Endothelial cell of umbilical vein (primary cell): ENCODE results near the gene DSG4. TPM values are rescaled to one million over a fixed set of nuclear protein-coding genes. Genes with fewer than 3 reads are reported as not detected.

Experiments used
- BruUV-seq: library from RNA; stranded (reverse); fragments of 400-500 nt; replicated peaks from 2 replicates; lab custom pipeline; 2021; lab: Mats Ljungman, UMichigan
- CTCF ChIA-PET: fragments of 300-600, 350-600 bp; sonication (Branson Sonifier 250); formaldehyde crosslinking; loops from one replicate; lab custom pipeline; 2021; ENCODE audit warnings: antibody characterized with exemption, inconsistent platforms; lab: Charles Lee
- POLR2A ChIA-PET: fragments of 300-600, 350-600 bp; sonication (Branson Sonifier 250); formaldehyde crosslinking; loops from one replicate; lab custom pipeline; 2021; ENCODE audit warnings: antibody characterized with exemption, inconsistent platforms; lab: Charles Lee
- DNase-seq: peaks from one replicate; pipeline ENCODE4 v3.0.0-alpha.2; 2011; ENCODE audit warnings: low read depth, low spot score
- FAIRE-seq: peaks from 2 replicates; lab custom pipeline; 2011; peaks lifted over from hg19 to GRCh38; lab: Jason Lieb, UNC
- H2AFZ ChIP-seq: 2 replicates; pipeline ENCODE4 v1.6.0; 2012; ENCODE audit warnings: low read depth, low read length, control low read depth, inconsistent platforms
- H3K27ac ChIP-seq: 2 replicates; pipeline ENCODE4 v1.5.1; 2011; ENCODE audit warnings: low read depth, mild to moderate bottlenecking, control low read depth, low read length, moderate library complexity; ENCODE audit not compliant: insufficient read depth
- H3K27me3 ChIP-seq, 2 experiments: 2 replicates each; pipeline versions ENCODE4 v1.6.0 to v1.6.1; 2011; ENCODE audit warnings: low read length in 2 of 2, mixed read lengths in 1 of 2; ENCODE audit not compliant: control insufficient read depth in 2 of 2, insufficient read depth in 2 of 2
- H3K36me3 ChIP-seq, 2 experiments: 2 replicates in 1 of 2; 3 replicates in 1 of 2; pipeline ENCODE4 v1.5.1; 2011; ENCODE audit warnings: low read length in 2 of 2, mild to moderate bottlenecking in 1 of 2, moderate library complexity in 1 of 2; ENCODE audit not compliant: control insufficient read depth in 2 of 2, insufficient read depth in 2 of 2; ENCODE audit errors: extremely low read depth in 1 of 2
- H3K4me1 ChIP-seq: 3 replicates; pipeline ENCODE4 v1.5.1; 2011; ENCODE audit warnings: mild to moderate bottlenecking, low read length; ENCODE audit not compliant: control insufficient read depth, insufficient read depth; ENCODE audit errors: extremely low read depth
- H3K4me2 ChIP-seq: 2 replicates; pipeline ENCODE4 v1.6.1; 2011; ENCODE audit warnings: low read length, control low read depth, mixed read lengths; ENCODE audit not compliant: insufficient read depth
- H3K4me3 ChIP-seq, 3 experiments: fragments of 200-600 bp in 1 of 3; sonication (generic), shearing (Covaris generic) in 1 of 3; replicated peaks in 1 of 3; 2 replicates each; pipeline ENCODE4 v1.5.1; 2011 to 2016; ENCODE audit warnings: control low read depth in 3 of 3, low read length in 3 of 3, mild to moderate bottlenecking in 2 of 3, inconsistent platforms in 1 of 3, low read depth in 1 of 3, moderate library complexity in 1 of 3; ENCODE audit not compliant: insufficient read depth in 1 of 3
- H3K79me2 ChIP-seq: 2 replicates; pipeline ENCODE4 v1.6.0; 2012; ENCODE audit warnings: low read length, inconsistent platforms; ENCODE audit not compliant: control insufficient read depth, insufficient read depth
- H3K9ac ChIP-seq: replicated peaks from 2 replicates; pipeline ENCODE3; 2011; ENCODE audit warnings: low read length, control low read depth; ENCODE audit not compliant: insufficient read depth; ENCODE audit errors: extremely low read depth
- H3K9me1 ChIP-seq: replicated peaks from 3 replicates; pipeline ENCODE4 v1.6.0; 2011; ENCODE audit warnings: mild to moderate bottlenecking, low read length; ENCODE audit not compliant: control insufficient read depth, insufficient read depth; ENCODE audit errors: extremely low read depth
- H3K9me3 ChIP-seq: replicated peaks from 2 replicates; pipeline ENCODE4 v1.5.1; 2012; ENCODE audit warnings: low read length, inconsistent platforms; ENCODE audit not compliant: control insufficient read depth, insufficient read depth
- H4K20me1 ChIP-seq: replicated peaks from 2 replicates; pipeline ENCODE3; 2011; ENCODE audit warnings: mild to moderate bottlenecking, low read length; ENCODE audit not compliant: control insufficient read depth, insufficient read depth; ENCODE audit errors: extremely low read depth
- EZH2 ChIP-seq: IDR thresholded peaks from 2 replicates; pipeline ENCODE4 v1.6.1; 2012; ENCODE audit warnings: borderline replicate concordance, low read depth, mild to moderate bottlenecking, moderate library complexity, low read length, inconsistent platforms; ENCODE audit not compliant: severe bottlenecking
- FOS ChIP-seq: IDR thresholded peaks from 2 replicates; pipeline ENCODE4 v1.6.1; 2011; ENCODE audit warnings: mild to moderate bottlenecking, low read length, moderate library complexity, borderline replicate concordance; ENCODE audit not compliant: insufficient read depth
- GATA2 ChIP-seq: IDR thresholded peaks from 2 replicates; pipeline ENCODE4 v1.7.0; 2011; ENCODE audit warnings: low read depth, mild to moderate bottlenecking, moderate library complexity, mixed read lengths, low read length; ENCODE audit not compliant: insufficient read length, insufficient read depth
- JUN ChIP-seq: IDR thresholded peaks from 2 replicates; pipeline ENCODE4 v1.6.1; 2011; ENCODE audit warnings: borderline replicate concordance, low read depth; ENCODE audit not compliant: insufficient read length, insufficient read depth
- MYC ChIP-seq: IDR thresholded peaks from one replicate; pipeline ENCODE4 v1.6.1; 2011; ENCODE audit warnings: mild to moderate bottlenecking, low read depth, low read length
- dilution Hi-C: fragments of 300-500 bp; cut with MboI; formaldehyde crosslinking; loops from one replicate; pipeline ENCODE4 v1.15.0; 2019; ENCODE audit warnings: low sequenced_read_pairs; ENCODE audit not compliant: extremely low pct_ligation_motif_present
- intact Hi-C: fragments of 100-400 bp; cut with micrococcal nuclease; formaldehyde crosslinking; loops from one replicate; pipeline ENCODE4 v1.10.0; 2022
- polyA plus RNA-seq, 4 experiments: library from polyadenylated mRNA; depleted of rRNA in 3 of 4; stranded (reverse) in 3 of 4; unstranded in 1 of 4; fragments of >200 nt; gene quantifications; 2 replicates each; pipeline versions ENCODE4 v1.2.1 to v1.2.3, GENCODE V29; 2011 to 2012; ENCODE audit warnings: missing spikeins in 1 of 4
- total RNA-seq: library from RNA; stranded (reverse); gene quantifications from 2 replicates; pipeline ENCODE4 v1.2.3, GENCODE V29; 2021
- TF ChIP-seq, protein P1 (sequence below), 2 donors: IDR thresholded peaks; 1 replicate in 1 of 2; 2 replicates in 1 of 2; pipeline ENCODE4 v1.5.1; 2011; ENCODE audit warnings: low read length in 2 of 2, mild to moderate bottlenecking in 2 of 2, moderate library complexity in 2 of 2, control low read depth in 1 of 2, inconsistent platforms in 1 of 2, low read depth in 1 of 2; ENCODE audit not compliant: insufficient read depth in 1 of 2; ENCODE audit errors: extremely low read depth in 1 of 2

The DSG4 gene
- total and polyA plus RNA-seq, 2 donors (not counting 3 experiments of a cell fraction or from before 2014, with no cell fraction given) = not detected

DNA sequence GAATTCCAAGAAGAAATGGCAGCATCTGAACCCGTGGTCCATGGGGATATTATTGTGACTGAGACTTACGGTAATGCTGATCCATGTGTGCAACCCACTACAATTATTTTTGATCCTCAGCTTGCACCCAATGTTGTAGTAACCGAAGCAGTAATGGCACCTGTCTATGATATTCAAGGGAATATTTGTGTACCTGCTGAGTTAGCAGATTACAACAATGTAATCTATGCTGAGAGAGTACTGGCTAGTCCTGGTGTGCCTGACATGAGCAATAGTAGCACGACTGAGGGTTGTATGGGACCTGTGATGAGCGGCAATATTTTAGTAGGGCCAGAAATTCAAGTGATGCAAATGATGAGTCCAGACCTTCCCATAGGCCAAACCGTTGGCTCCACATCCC, 36.6 kb downstream of the DSG4 start:
- H3K27me3 ChIP-seq = no peaks in the 10 kb centered on the region
- H3K4me1 ChIP-seq = no peaks in the 10 kb centered on the region
- dilution Hi-C loops (no loop called here), intact Hi-C loops (no loop called here)
- no peaks in the 10 kb centered on the region for H4K20me1 ChIP-seq
- no peak overlapping the region for H3K27ac ChIP-seq
- POLR2A ChIA-PET = no interaction called here
- no peak overlapping the region for H2AFZ ChIP-seq
- no peaks in the 10 kb centered on the region for H3K9me3 ChIP-seq
- no peaks in the 10 kb centered on the region for H3K79me2 ChIP-seq
- no peak overlapping the region for H3K9ac ChIP-seq
- H3K4me2 ChIP-seq = no peak overlapping the region
- FAIRE-seq (no peak), DNase-seq (no peak)
- H3K9me1 ChIP-seq = no peaks in the 10 kb centered on the region
- no TSS peak for BruUV-seq
- no peak overlapping the region for H3K4me3 ChIP-seq
- H3K36me3 ChIP-seq = no peaks in the 10 kb centered on the region
- CTCF ChIA-PET = no interaction called here
- TF ChIP-seq GATA2 = no peak

DNA sequence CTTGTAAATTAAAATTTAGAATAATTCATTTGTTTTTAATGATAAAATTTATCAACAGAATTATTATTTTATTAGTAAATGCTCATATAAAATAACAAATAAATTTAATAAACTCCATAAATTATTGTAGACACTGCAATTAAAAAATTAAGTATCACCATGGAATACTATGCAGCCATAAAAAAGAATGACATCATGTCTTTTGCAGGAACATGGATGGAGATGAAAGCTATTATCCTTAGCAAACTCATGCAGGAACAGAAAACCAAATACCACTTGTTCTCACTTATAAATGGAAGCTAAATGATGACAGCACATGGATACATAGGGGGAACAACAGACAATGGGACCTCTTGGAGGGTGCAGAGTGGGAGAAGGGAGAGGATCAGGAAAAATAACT, 41.3 kb downstream of the DSG4 start:
- H3K9ac ChIP-seq = no peak overlapping the region
- H3K79me2 ChIP-seq = no peaks in the 10 kb centered on the region
- H2AFZ ChIP-seq = no peak overlapping the region
- ChIA-PET CTCF (no interaction called here), POLR2A (no interaction called here)
- H3K36me3 ChIP-seq = no peaks in the 10 kb centered on the region
- FAIRE-seq = no peak
- H3K4me1 ChIP-seq = no peaks in the 10 kb centered on the region
- H3K4me3 ChIP-seq = no peak overlapping the region
- no peak for DNase-seq
- H3K27me3 ChIP-seq = no peaks in the 10 kb centered on the region
- no peaks in the 10 kb centered on the region for H3K9me3 ChIP-seq
- H3K4me2 ChIP-seq = no peak overlapping the region
- TF ChIP-seq MYC (no peak), FOS (no peak), EZH2 (no peak), JUN (no peak), GATA2 (no peak)
- TF ChIP-seq, protein P1, sequence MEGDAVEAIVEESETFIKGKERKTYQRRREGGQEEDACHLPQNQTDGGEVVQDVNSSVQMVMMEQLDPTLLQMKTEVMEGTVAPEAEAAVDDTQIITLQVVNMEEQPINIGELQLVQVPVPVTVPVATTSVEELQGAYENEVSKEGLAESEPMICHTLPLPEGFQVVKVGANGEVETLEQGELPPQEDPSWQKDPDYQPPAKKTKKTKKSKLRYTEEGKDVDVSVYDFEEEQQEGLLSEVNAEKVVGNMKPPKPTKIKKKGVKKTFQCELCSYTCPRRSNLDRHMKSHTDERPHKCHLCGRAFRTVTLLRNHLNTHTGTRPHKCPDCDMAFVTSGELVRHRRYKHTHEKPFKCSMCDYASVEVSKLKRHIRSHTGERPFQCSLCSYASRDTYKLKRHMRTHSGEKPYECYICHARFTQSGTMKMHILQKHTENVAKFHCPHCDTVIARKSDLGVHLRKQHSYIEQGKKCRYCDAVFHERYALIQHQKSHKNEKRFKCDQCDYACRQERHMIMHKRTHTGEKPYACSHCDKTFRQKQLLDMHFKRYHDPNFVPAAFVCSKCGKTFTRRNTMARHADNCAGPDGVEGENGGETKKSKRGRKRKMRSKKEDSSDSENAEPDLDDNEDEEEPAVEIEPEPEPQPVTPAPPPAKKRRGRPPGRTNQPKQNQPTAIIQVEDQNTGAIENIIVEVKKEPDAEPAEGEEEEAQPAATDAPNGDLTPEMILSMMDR (IDR thresholded peaks at IDR 0.05; ENCODE audit: extremely low read depth in 1 of 2, insufficient read depth in 1 of 2, low read depth in 1 of 2, low read length in 2 of 2) = no peak
- dilution Hi-C loops = no loop called here
- BruUV-seq = no TSS peak
- no peak overlapping the region for H3K27ac ChIP-seq
- no peaks in the 10 kb centered on the region for H4K20me1 ChIP-seq
- no peaks in the 10 kb centered on the region for H3K9me1 ChIP-seq
- intact Hi-C loops = no loop called here
